ENCODE results near the gene CTBS. TPM values are rescaled to one million over a fixed set of nuclear protein-coding genes. Genes with fewer than 3 reads are reported as not detected.
"Not testable (repeated sequence)": the region's sequence is repeated elsewhere in the genome, so short reads cannot be mapped to it uniquely, and the experiment has no call there.

Gene CTBS
- total RNA-seq, 2 donors from 2014 or later, result 14.0 to 18.0 TPM

GRCh38 chr1:84570436-84571149 lies 3.6 kb downstream of the CTBS start:
- Mint-ChIP-seq H3K27me3 (no peaks in the 10 kb centered on the region), H3K4me1 (peaks cover 36% of the 10 kb centered on the region), H3K4me3 (peak overlapping the region; percentile 98), H3K36me3 (ENCODE audit: low read depth) (peaks cover 76% of the 10 kb centered on the region), H3K27ac (peak overlapping the region; percentile 100), H3K9me3 (no peaks in the 10 kb centered on the region)
- ATAC-seq (replicated peaks), result no peak

- no peak overlapping the region for H3K27ac Mint-ChIP-seq
- no peaks in the 10 kb centered on the region for H3K27me3 Mint-ChIP-seq
- no peak overlapping the region for H3K4me3 Mint-ChIP-seq
- H3K36me3 Mint-ChIP-seq (ENCODE audit: low read depth), result peaks cover 84% of the 10 kb centered on the region
- no peaks in the 10 kb centered on the region for H3K9me3 Mint-ChIP-seq
- ATAC-seq (replicated peaks), result no peak
- peaks cover 24% of the 10 kb centered on the region for H3K4me1 Mint-ChIP-seq
Measured at GRCh38 chr1:84569216-84569615, 5.0 kb downstream of the CTBS start.

- H3K4me1 Mint-ChIP-seq, result no peaks in the 10 kb centered on the region
- no peak overlapping the region for H3K4me3 Mint-ChIP-seq
- no peak for ATAC-seq (replicated peaks)
- H3K36me3 Mint-ChIP-seq (ENCODE audit: low read depth), result peaks cover 22% of the 10 kb centered on the region
- H3K27me3 Mint-ChIP-seq, result no peaks in the 10 kb centered on the region
- no peak overlapping the region for H3K27ac Mint-ChIP-seq
- no peaks in the 10 kb centered on the region for H3K9me3 Mint-ChIP-seq
Measured at GRCh38 chr1:84550826-84551225, 23.4 kb downstream of the CTBS start.

- no peak for ATAC-seq (replicated peaks)
- Mint-ChIP-seq H3K27ac (peak overlapping the region; percentile 12), H3K4me1 (peaks cover 11% of the 10 kb centered on the region), H3K9me3 (no peaks in the 10 kb centered on the region), H3K4me3 (no peak overlapping the region), H3K27me3 (no peaks in the 10 kb centered on the region), H3K36me3 (ENCODE audit: low read depth) (peaks cover 13% of the 10 kb centered on the region)
Measured at GRCh38 chr1:84541679-84542078, 32.6 kb downstream of the CTBS start.

DNA sequence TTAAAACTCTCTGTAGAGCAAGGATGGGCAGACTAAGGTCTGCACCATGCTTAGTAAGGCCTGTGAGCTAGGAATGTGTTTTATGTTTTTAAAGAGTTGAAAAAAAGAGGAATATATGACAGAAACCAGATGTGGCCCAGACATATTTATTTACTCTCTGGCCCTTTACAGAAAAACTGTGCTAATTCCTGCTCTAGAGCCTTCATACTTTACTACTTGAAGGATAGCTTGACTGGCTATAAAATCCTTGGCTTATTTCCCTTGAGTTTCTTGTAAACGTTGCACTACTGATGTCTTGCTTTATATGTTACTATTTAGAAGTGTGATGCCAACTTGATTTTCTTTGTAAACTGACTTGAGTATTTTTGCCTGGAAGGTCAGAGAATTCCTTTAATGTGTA lies 33.5 kb downstream of the CTBS start:
- Mint-ChIP-seq H3K9me3 (no peaks in the 10 kb centered on the region), H3K4me3 (no peak overlapping the region), H3K27me3 (no peaks in the 10 kb centered on the region), H3K4me1 (peaks cover 11% of the 10 kb centered on the region), H3K27ac (peak overlapping the region; percentile 12), H3K36me3 (ENCODE audit: low read depth) (peaks cover 13% of the 10 kb centered on the region)
- no peak for ATAC-seq (replicated peaks)

GRCh38 chr1:84539972-84540371 lies 34.3 kb downstream of the CTBS start:
- H3K27ac Mint-ChIP-seq, result no peak overlapping the region
- peaks cover 13% of the 10 kb centered on the region for H3K36me3 Mint-ChIP-seq (ENCODE audit: low read depth)
- no peaks in the 10 kb centered on the region for H3K9me3 Mint-ChIP-seq
- H3K4me1 Mint-ChIP-seq, result peaks cover 11% of the 10 kb centered on the region
- H3K4me3 Mint-ChIP-seq, result no peak overlapping the region
- no peaks in the 10 kb centered on the region for H3K27me3 Mint-ChIP-seq
- ATAC-seq (replicated peaks), result no peak

DNA sequence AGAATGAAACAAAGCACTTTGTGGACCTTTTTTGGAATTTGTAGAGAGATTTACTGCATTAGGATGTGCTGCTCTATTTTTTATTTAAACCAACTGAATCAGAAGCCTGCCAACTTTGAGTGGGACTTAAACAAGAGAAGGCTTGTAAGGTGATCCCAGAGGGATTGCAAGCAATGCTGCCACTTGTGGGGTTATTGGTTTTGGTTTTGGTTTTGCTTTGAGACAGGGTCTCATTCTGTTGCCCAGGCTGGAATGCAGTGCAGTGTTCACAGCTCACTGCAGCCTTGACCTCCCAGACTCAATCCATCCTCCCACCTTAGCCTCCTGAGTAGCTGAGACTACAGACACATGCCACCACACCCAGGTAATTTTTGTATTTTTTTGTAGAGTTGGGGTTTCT lies 35.6 kb downstream of the CTBS start:
- peaks cover 11% of the 10 kb centered on the region for H3K4me1 Mint-ChIP-seq
- ATAC-seq (replicated peaks), result no peak
- H3K27ac Mint-ChIP-seq, result no peak overlapping the region
- H3K36me3 Mint-ChIP-seq (ENCODE audit: low read depth), result peaks cover 13% of the 10 kb centered on the region
- H3K4me3 Mint-ChIP-seq, result no peak overlapping the region
- H3K9me3 Mint-ChIP-seq, result no peaks in the 10 kb centered on the region
- no peaks in the 10 kb centered on the region for H3K27me3 Mint-ChIP-seq

GRCh38 chr1:84525779-84526178 lies 48.5 kb downstream of the CTBS start:
- peaks cover 6% of the 10 kb centered on the region for H3K36me3 Mint-ChIP-seq (ENCODE audit: low read depth)
- H3K27ac Mint-ChIP-seq, result no peak overlapping the region
- H3K27me3 Mint-ChIP-seq, result no peaks in the 10 kb centered on the region
- ATAC-seq (replicated peaks), result no peak
- no peaks in the 10 kb centered on the region for H3K4me1 Mint-ChIP-seq
- no peak overlapping the region for H3K4me3 Mint-ChIP-seq
- no peaks in the 10 kb centered on the region for H3K9me3 Mint-ChIP-seq

GRCh38 chr1:84524590-84524989 lies 49.6 kb downstream of the CTBS start:
- no peak overlapping the region for H3K4me3 Mint-ChIP-seq
- no peaks in the 10 kb centered on the region for H3K27me3 Mint-ChIP-seq
- H3K9me3 Mint-ChIP-seq, result no peaks in the 10 kb centered on the region
- no peak overlapping the region for H3K27ac Mint-ChIP-seq
- H3K36me3 Mint-ChIP-seq (ENCODE audit: low read depth), result peaks cover 6% of the 10 kb centered on the region
- no peak for ATAC-seq (replicated peaks)
- no peaks in the 10 kb centered on the region for H3K4me1 Mint-ChIP-seq

DNA sequence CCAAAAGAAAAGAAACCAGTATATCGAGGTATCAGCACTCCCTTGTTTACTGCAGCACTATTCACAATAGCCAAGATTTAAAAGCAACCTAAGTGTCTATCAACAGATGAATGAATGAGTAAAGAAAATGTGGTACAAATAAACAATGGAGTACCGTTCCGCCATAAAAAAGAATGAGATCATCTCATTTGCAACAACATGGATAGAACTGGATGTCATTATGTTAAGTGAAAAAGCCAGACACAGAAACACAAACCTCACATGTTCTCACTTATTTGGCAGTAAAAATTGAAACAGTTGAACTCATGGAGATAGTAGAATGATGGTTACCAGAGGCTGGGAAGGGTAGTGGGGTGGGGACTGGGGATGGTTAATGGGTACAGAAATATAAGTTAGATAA lies 63.6 kb downstream of the CTBS start:
- Mint-ChIP-seq H3K36me3 (ENCODE audit: low read depth) (peaks cover 7% of the 10 kb centered on the region), H3K4me3 (no peak overlapping the region), H3K9me3 (no peaks in the 10 kb centered on the region), H3K27ac (no peak overlapping the region), H3K4me1 (no peaks in the 10 kb centered on the region), H3K27me3 (no peaks in the 10 kb centered on the region)
- ATAC-seq (replicated peaks), result no peak

DNA sequence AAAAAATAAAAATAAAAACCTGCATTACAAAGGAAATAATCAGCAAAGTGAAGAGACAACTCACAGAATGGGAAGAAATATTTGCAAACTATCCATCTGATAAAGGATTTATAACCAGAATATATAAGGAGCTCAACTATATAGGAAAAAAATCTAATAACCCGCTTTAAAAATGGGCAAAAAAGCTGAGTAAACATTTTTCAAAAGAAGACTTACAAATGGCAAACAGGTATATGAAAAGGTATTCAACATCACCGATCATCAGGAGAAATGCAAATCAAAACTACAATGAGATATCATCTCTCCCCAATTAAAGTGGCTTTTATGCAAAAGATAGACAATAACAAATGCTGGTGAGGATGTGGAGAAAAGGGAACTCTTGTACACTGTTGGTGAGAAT lies 64.1 kb downstream of the CTBS start:
- Mint-ChIP-seq H3K27ac (no peak overlapping the region), H3K4me1 (no peaks in the 10 kb centered on the region), H3K27me3 (no peaks in the 10 kb centered on the region), H3K4me3 (no peak overlapping the region), H3K36me3 (ENCODE audit: low read depth) (peaks cover 12% of the 10 kb centered on the region), H3K9me3 (no peaks in the 10 kb centered on the region)
- ATAC-seq (replicated peaks), result no peak

- peaks cover 24% of the 10 kb centered on the region for H3K36me3 Mint-ChIP-seq (ENCODE audit: low read depth)
- H3K27me3 Mint-ChIP-seq, result no peaks in the 10 kb centered on the region
- H3K4me3 Mint-ChIP-seq, result no peak overlapping the region
- H3K4me1 Mint-ChIP-seq, result peaks cover 6% of the 10 kb centered on the region
- H3K27ac Mint-ChIP-seq, result no peak overlapping the region
- no peaks in the 10 kb centered on the region for H3K9me3 Mint-ChIP-seq
- no peak for ATAC-seq (replicated peaks)
Measured at GRCh38 chr1:84509029-84509428, 65.2 kb downstream of the CTBS start.

DNA sequence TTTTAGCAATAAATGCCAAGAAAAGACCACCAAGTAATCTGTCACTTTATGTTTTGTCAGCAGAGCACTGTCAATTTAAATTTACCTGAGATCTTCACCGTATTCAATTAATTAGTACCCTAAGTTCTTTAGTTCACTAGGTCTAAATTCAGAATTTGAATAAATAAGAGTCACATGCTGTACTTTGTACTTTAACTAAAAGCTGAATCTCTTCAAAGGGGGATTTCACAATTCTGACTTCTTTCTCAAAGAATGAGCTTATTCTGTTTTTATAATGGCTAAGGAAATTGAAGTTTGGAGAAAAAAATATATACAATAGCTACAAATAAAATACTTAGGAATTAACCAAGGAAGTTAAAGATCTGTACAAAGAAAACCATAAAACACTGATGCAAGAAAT lies 65.7 kb downstream of the CTBS start:
- Mint-ChIP-seq H3K4me3 (peak overlapping the region; percentile 10), H3K9me3 (no peaks in the 10 kb centered on the region), H3K27me3 (no peaks in the 10 kb centered on the region), H3K4me1 (peaks cover 8% of the 10 kb centered on the region), H3K27ac (no peak overlapping the region), H3K36me3 (ENCODE audit: low read depth) (peaks cover 29% of the 10 kb centered on the region)
- no peak for ATAC-seq (replicated peaks)

DNA sequence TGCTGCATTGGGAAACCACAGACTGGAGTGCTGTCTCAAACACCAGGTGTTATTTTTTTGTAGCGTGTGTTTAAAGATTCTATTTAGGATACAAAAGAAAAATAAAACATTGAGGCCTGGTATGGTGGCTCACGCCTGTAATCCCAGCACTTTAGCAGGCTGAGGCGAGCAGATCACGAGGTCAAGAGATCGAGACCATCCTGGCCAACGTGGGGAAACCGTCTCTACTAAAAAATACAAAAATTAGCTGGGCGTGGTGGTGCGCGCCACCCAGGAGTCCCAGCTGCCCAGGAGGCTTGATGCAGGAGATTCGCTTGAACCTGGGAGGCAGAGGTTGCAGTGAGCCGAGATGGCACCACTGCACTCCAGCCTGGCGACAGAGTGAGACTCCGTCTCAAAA lies 66.4 kb downstream of the CTBS start:
- not testable (repeated sequence) for H3K4me3 Mint-ChIP-seq; ATAC-seq (replicated peaks); H3K27ac Mint-ChIP-seq; H3K9me3 Mint-ChIP-seq; H3K27me3 Mint-ChIP-seq
- Mint-ChIP-seq H3K36me3 (ENCODE audit: low read depth) (peaks cover 35% of the 10 kb centered on the region), H3K4me1 (peaks cover 12% of the 10 kb centered on the region)

- ATAC-seq (replicated peaks), result no peak
- H3K4me3 Mint-ChIP-seq, result peak overlapping the region; percentile 100
- H3K9me3 Mint-ChIP-seq, result no peaks in the 10 kb centered on the region
- no peaks in the 10 kb centered on the region for H3K27me3 Mint-ChIP-seq
- H3K27ac Mint-ChIP-seq, result peak overlapping the region; percentile 99
- H3K36me3 Mint-ChIP-seq (ENCODE audit: low read depth), result peaks cover 45% of the 10 kb centered on the region
- peaks cover 12% of the 10 kb centered on the region for H3K4me1 Mint-ChIP-seq
Measured at GRCh38 chr1:84506729-84507453, 67.3 kb downstream of the CTBS start.
